Amniotic epithelial cell (primary cell): ENCODE results near the gene TRIM37.
"Not testable (repeated sequence)": the region's sequence is repeated elsewhere in the genome, so short reads cannot be mapped to it uniquely, and the experiment has no call there.

Source experiments
- DNase-seq: peaks from one replicate; pipeline ENCODE4 v3.0.0-alpha.2; 2010; ENCODE audit warnings: low read depth

Gene TRIM37

GRCh38 chr17:59108400-59109102 is 1.9 kb upstream of the TRIM37 start:
- no peak for DNase-seq

DNA sequence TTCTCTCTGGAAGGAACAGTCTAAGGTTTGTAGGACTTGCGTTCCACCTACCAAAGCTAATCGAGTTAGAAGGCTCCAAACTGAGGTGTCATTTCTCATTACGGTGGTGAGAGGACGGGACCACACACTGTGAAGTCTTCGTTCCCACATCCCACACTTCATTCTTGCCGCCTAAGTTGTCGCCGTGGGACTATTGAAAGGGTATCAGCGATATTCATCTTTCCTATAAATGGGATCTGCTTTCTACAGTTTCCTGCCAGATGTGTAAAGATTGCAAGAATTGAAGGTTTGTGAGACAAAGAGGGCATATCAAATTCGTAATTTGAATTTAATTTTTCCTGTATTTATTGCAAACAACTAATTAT is 608 bp upstream of the TRIM37 start:
- DNase-seq = no peak

DNA sequence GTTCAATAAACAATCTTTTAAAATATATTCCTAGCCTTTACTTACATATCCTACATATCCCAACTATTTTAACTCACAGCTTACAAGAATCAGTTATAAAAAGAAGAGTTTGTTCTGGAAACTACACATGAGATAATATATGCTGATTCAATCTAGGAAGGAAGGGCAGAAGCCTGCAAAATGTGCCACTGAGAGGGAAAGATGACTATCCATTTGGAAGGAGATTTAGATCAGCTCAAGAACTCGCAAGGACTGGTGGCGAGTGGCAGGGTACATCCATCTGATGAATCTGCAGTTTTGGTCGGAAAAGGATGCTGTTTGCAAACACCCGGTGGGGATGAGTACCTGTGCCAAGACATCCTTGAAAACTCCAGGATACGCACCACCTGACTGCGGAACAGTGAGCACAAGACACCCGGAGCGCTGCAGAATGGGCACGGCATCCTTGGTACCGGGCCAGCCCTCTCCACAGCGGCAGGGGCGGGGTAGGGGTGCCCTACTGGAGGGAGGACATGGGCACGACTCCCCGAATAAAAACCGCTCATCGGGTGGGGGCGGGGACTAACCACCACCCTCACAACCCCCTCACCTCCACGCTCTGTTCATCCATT is 723 bp downstream of the TRIM37 start:
- peak; percentile 33 for DNase-seq

- no peak for DNase-seq
Observed at GRCh38 chr17:59101178-59101577, 5.5 kb downstream of the TRIM37 start.

- DNase-seq = no peak
Observed at GRCh38 chr17:59097876-59098275, 8.8 kb downstream of the TRIM37 start.

GRCh38 chr17:59094861-59095530 is 11.7 kb downstream of the TRIM37 start:
- peak; percentile 12 for DNase-seq

- peak; percentile 98 for DNase-seq
Observed at GRCh38 chr17:59093702-59094231, 12.9 kb downstream of the TRIM37 start.

DNA sequence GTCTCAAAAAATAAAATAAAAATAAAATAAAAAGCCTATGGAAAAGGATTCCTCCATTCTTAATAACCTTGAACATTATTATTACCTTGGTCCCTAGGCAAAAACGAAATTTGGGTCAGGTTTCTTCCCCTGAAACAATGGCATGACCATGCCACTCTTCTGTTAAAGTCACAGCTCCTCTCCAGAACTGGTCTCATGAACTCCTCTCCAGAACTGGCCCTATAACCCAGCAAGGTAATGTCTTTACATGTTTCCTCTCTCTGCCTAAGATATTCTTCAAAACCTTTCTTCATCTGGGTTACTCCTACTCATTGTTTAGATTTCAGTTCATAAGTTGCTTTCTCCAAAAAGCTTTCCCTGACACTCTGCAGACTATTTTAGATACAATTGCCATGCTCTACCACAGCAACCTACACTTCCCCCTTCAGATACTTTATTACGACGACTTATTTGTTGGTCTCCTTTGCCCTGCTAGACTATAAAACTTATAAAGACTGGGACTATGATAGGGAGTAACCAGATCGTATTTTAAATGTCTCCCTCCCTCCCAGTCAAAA is 13.5 kb downstream of the TRIM37 start:
- DNase-seq = peak; percentile 79

DNA sequence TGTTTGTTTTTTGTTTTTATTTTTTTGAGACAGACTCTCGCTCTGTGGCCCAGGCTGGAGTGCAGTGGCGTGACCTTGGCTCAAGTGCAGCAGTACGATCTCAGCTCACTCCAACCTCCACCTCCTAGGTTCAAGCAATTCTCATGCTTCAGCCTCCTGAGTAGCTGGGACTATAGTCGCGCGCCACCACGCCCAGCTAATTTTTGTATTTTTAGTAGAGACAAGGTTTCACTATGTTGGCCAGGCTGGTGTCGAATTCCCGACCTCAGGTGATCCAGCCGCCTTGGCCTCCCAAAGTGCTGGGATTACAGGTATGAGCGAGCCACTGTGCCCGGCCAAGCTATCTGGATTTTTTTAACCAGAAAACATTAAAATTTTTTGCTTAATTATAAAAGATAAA is 16.1 kb downstream of the TRIM37 start:
- DNase-seq = not testable (repeated sequence)

GRCh38 chr17:59084154-59084553 is 22.5 kb downstream of the TRIM37 start:
- DNase-seq = no peak

DNA sequence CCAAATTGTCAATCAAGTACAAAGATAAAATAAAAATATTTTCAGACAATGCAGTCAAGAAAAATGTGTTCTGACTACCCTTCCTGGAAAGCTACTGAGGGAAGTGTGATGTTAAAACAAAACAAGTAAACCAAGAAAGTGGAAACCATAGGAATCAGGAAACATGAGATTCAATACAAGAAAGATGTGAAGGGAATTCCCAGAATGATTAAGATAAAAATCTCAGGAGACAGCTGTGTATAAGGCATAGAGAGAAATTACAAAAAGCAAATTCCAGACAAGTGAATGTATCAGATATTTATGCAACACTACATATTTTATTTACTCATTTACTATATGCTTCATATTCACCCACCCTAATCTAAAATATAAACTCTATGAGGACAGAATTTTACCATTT is 32.2 kb downstream of the TRIM37 start:
- peak; percentile 80 for DNase-seq

DNA sequence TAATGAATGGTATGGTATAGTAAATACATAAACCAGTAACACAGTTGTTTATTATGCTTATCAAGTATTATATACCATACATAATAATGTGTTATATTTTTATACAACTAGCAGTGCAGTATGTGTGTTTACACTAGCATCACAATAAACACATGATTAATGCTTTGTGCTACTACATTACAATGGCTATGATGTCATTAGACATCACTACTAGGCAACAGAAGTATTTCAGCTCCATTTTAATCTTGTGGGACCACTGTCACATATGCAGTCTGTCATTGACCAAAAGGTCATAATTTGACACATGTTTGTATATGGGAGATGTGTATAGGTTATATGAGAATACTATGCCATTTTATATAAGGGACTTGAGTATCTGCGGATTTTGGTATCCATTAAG is 32.7 kb downstream of the TRIM37 start:
- DNase-seq = no peak

DNA sequence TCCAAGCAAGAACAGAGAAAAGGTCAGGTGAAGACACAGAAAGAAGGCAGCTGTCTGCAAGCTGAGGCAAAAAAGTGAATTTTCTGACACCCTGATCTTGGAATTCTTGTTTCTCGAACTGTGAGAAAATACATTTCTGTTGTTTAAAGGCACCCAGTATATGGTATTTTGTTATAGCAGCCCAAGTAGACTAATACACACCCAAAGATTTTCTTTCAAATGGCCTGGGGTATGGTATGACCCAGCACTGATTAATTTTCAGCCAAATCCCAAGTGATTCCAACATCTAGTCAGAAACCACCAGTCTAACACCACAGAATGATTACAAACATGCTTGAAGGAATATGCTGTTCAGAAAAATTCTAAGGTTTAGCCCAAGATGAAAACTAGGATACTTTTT is 36.8 kb downstream of the TRIM37 start:
- DNase-seq = no peak

- DNase-seq = no peak
Observed at GRCh38 chr17:59067756-59068155, 38.9 kb downstream of the TRIM37 start.

GRCh38 chr17:59067340-59067739 is 39.3 kb downstream of the TRIM37 start:
- DNase-seq = no peak

DNA sequence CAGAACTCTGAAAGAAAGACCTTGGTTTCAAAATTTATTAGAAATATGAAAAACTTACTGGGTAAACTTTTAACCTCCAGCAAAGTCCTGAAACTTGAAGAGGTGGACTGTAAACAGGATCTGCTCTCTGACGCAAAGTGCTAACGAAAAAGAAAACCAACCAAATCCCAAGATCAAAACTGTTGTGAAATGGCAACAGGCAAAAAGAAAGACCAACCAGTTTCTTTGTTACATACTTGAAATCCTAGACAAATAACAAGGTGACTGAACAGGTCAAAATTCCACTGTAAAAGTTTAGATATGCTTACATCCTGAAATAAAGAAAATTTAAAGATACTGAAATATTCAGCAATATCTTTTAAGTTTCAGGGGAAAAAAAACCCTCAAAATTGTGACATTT is 44.2 kb downstream of the TRIM37 start:
- DNase-seq = no peak

GRCh38 chr17:59056857-59057256 is 49.8 kb downstream of the TRIM37 start:
- no peak for DNase-seq

- no peak for DNase-seq
Observed at GRCh38 chr17:59049798-59050197, 56.9 kb downstream of the TRIM37 start.

GRCh38 chr17:59047616-59048015 is 59.1 kb downstream of the TRIM37 start:
- no peak for DNase-seq

GRCh38 chr17:59046192-59046591 is 60.5 kb downstream of the TRIM37 start:
- peak; percentile 28 for DNase-seq

GRCh38 chr17:59038734-59039133 is 67.9 kb downstream of the TRIM37 start:
- DNase-seq = peak; percentile 82

- no peak for DNase-seq
Observed at GRCh38 chr17:59037960-59038359, 68.7 kb downstream of the TRIM37 start.

- DNase-seq = no peak
Observed at GRCh38 chr17:59030811-59031210, 75.9 kb downstream of the TRIM37 start.
